ENCODE data around the gene SLC1A2.

Gene SLC1A2

GRCh38 chr11:35313760-35314153 lies 105.6 kb downstream of the SLC1A2 start:
- no peak for ATAC-seq
- TF ChIP-seq, protein P1, sequence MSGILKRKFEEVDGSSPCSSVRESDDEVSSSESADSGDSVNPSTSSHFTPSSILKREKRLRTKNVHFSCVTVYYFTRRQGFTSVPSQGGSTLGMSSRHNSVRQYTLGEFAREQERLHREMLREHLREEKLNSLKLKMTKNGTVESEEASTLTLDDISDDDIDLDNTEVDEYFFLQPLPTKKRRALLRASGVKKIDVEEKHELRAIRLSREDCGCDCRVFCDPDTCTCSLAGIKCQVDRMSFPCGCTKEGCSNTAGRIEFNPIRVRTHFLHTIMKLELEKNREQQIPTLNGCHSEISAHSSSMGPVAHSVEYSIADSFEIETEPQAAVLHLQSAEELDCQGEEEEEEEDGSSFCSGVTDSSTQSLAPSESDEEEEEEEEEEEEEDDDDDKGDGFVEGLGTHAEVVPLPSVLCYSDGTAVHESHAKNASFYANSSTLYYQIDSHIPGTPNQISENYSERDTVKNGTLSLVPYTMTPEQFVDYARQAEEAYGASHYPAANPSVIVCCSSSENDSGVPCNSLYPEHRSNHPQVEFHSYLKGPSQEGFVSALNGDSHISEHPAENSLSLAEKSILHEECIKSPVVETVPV (CRISPR knock-in tag; IDR thresholded peaks at IDR 0.05), result no peak
- TF ChIP-seq ARNTL (CRISPR knock-in tag; IDR thresholded peaks at IDR 0.05; ENCODE audit: borderline replicate concordance, low read depth) (no peak), TSHZ2 (CRISPR knock-in tag; IDR thresholded peaks at IDR 0.05) (no peak), CSDC2 (CRISPR knock-in tag; IDR thresholded peaks at IDR 0.05) (no peak), GLIS3 (CRISPR knock-in tag; IDR thresholded peaks at IDR 0.05) (no peak), SNAI2 (CRISPR knock-in tag; IDR thresholded peaks at IDR 0.05) (no peak), TCF4 (CRISPR knock-in tag; IDR thresholded peaks at IDR 0.05; ENCODE audit: borderline replicate concordance) (no peak), ZFP3 (CRISPR knock-in tag; IDR thresholded peaks at IDR 0.05) (no peak), ZNF565 (CRISPR knock-in tag; conservative IDR thresholded peaks at IDR 0.05; ENCODE audit: low read depth) (no peak), ZFP30 (CRISPR knock-in tag; IDR thresholded peaks at IDR 0.05) (no peak), ZC3H10 (CRISPR knock-in tag; IDR thresholded peaks at IDR 0.05) (no peak), ISL1 (CRISPR knock-in tag; IDR thresholded peaks at IDR 0.05) (no peak), PPARA (CRISPR knock-in tag; IDR thresholded peaks at IDR 0.05; ENCODE audit: borderline replicate concordance) (no peak), ZNF70 (CRISPR knock-in tag; IDR thresholded peaks at IDR 0.05) (no peak), ZNF8 (CRISPR knock-in tag; IDR thresholded peaks at IDR 0.05) (no peak)
- TF ChIP-seq, protein P2, sequence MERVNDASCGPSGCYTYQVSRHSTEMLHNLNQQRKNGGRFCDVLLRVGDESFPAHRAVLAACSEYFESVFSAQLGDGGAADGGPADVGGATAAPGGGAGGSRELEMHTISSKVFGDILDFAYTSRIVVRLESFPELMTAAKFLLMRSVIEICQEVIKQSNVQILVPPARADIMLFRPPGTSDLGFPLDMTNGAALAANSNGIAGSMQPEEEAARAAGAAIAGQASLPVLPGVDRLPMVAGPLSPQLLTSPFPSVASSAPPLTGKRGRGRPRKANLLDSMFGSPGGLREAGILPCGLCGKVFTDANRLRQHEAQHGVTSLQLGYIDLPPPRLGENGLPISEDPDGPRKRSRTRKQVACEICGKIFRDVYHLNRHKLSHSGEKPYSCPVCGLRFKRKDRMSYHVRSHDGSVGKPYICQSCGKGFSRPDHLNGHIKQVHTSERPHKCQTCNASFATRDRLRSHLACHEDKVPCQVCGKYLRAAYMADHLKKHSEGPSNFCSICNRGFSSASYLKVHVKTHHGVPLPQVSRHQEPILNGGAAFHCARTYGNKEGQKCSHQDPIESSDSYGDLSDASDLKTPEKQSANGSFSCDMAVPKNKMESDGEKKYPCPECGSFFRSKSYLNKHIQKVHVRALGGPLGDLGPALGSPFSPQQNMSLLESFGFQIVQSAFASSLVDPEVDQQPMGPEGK (CRISPR knock-in tag; IDR thresholded peaks at IDR 0.05; ENCODE audit: borderline replicate concordance), result no peak

DNA sequence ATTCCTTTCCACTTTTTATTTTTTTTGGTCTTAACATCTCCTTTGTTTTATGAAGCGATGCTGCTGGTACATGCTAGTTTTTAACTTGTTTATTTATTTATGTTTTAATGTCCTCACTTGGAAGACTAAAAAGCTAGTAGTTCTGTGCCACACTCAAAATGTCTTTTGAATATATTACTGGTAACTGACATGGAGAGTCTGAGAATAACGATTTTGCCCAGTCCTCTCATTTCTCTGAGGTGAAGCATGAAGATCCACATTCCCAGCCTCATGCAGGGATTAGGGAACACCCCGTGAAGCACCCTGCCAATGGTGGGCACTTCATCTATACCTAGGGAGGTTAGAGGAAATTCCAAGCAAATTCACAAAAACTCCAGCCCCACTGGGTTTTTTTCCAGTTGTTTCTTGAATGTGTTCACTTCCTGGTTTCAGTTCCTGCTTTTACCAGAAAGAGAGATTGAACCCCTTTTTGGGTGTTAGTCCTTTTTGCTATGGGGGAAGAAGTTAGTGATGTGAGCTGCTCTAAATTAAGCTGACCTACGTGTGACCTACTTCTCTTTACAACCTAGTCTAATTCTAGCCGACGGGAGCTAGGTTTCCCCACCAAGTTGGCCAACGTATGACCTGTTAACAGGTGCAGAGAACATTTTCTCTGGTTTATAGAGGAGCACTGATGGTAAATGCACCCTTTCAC lies 106.1 kb downstream of the SLC1A2 start:
- no peak for ATAC-seq
- TF ChIP-seq ZFP3 (CRISPR knock-in tag; IDR thresholded peaks at IDR 0.05) (no peak), ARNTL (CRISPR knock-in tag; IDR thresholded peaks at IDR 0.05; ENCODE audit: borderline replicate concordance, low read depth) (no peak), CSDC2 (CRISPR knock-in tag; IDR thresholded peaks at IDR 0.05) (no peak), TOX (CRISPR knock-in tag; IDR thresholded peaks at IDR 0.05; ENCODE audit: borderline replicate concordance) (no peak), ZFP30 (CRISPR knock-in tag; IDR thresholded peaks at IDR 0.05) (no peak), TCF4 (CRISPR knock-in tag; IDR thresholded peaks at IDR 0.05; ENCODE audit: borderline replicate concordance) (no peak), ISL1 (CRISPR knock-in tag; IDR thresholded peaks at IDR 0.05) (no peak), OSR1 (CRISPR knock-in tag; IDR thresholded peaks at IDR 0.05) (no peak), ZNF8 (CRISPR knock-in tag; IDR thresholded peaks at IDR 0.05) (no peak), BACH2 (CRISPR knock-in tag; IDR thresholded peaks at IDR 0.05; ENCODE audit: borderline replicate concordance) (no peak), RARB (CRISPR knock-in tag; IDR thresholded peaks at IDR 0.05) (no peak)
- TF ChIP-seq, protein P1 (CRISPR knock-in tag; IDR thresholded peaks at IDR 0.05), result no peak
- TF ChIP-seq, protein P2 (CRISPR knock-in tag; IDR thresholded peaks at IDR 0.05; ENCODE audit: borderline replicate concordance), result no peak

Data from SK-N-SH treated with all-trans-retinoic acid at 6 μM for 48 hours (cell line).